Measurements from ENCODE around the gene AMELX.

Gene AMELX

DNA sequence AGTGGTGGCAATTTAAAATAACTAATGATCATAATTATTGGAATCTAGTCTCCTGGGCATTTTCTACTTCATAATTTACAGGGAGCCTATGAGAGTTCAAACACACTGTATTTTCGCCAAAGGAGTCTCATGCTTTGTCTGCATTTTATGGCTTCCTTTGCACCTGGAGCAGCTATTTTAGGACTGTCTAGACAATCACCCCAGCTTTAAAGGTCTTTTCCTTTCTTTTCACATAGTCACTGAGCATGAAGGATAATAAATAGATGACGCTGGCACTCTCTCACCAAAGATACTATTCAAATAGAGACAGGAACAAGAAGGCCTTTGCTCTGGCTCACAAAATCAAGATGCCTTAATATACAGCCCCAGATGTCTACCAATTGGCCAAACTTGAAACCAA lies 43.0 kb downstream of the AMELX start:
- DNase-seq (ENCODE audit: low read depth), result no peak
- H3K4me3 ChIP-seq (ENCODE audit: control insufficient read depth, low read depth, low read length), result no peak overlapping the region
- TF ChIP-seq, protein P1, sequence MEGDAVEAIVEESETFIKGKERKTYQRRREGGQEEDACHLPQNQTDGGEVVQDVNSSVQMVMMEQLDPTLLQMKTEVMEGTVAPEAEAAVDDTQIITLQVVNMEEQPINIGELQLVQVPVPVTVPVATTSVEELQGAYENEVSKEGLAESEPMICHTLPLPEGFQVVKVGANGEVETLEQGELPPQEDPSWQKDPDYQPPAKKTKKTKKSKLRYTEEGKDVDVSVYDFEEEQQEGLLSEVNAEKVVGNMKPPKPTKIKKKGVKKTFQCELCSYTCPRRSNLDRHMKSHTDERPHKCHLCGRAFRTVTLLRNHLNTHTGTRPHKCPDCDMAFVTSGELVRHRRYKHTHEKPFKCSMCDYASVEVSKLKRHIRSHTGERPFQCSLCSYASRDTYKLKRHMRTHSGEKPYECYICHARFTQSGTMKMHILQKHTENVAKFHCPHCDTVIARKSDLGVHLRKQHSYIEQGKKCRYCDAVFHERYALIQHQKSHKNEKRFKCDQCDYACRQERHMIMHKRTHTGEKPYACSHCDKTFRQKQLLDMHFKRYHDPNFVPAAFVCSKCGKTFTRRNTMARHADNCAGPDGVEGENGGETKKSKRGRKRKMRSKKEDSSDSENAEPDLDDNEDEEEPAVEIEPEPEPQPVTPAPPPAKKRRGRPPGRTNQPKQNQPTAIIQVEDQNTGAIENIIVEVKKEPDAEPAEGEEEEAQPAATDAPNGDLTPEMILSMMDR (conservative IDR thresholded peaks at IDR 0.05; ENCODE audit: control insufficient read depth, insufficient read depth, low read depth, low read length), result no peak

DNA sequence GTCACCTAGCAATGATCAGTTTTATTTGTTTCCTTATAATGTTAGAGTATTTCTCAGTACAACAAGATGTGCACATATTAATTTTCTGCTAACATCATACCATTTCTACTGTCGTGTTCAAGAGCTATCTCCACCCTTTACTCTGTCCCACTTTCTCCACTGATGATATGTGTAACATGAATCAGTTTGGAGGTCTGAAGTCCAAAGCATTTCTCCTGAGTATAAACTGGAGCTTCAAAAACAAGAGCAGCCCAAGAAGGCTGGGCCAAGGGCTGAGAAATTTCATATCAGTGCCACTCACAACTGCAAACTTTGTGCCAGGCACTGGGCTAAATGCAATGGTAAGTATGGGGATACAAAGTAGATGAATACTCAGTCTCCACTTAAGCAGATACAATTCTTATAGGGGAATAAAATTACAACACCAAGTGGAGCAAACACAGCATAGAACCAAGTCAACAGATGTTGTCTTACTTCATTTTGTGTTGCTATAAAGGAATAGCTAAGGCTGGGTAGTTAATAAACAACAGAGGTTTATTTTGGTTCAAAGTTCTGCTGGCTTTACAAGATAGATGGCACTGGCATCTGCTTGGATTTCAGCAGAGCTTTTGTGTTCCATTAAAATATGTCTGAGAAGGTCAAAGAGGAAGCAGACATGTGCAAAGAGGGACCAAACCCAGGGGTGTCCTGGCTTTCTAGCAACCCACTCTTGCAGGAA lies 44.2 kb downstream of the AMELX start:
- no peak for DNase-seq (ENCODE audit: low read depth)
- no peak overlapping the region for H3K4me3 ChIP-seq (ENCODE audit: control insufficient read depth, low read depth, low read length)
- TF ChIP-seq, protein P1 (conservative IDR thresholded peaks at IDR 0.05; ENCODE audit: control insufficient read depth, insufficient read depth, low read depth, low read length), result no peak

- TF ChIP-seq, protein P1 (conservative IDR thresholded peaks at IDR 0.05; ENCODE audit: control insufficient read depth, insufficient read depth, low read depth, low read length), result no peak
- DNase-seq (ENCODE audit: low read depth), result peak; percentile 97
- no peak overlapping the region for H3K4me3 ChIP-seq (ENCODE audit: control insufficient read depth, low read depth, low read length)
Observed at GRCh38 chrX:11341274-11342201, 48.3 kb downstream of the AMELX start.

DNA sequence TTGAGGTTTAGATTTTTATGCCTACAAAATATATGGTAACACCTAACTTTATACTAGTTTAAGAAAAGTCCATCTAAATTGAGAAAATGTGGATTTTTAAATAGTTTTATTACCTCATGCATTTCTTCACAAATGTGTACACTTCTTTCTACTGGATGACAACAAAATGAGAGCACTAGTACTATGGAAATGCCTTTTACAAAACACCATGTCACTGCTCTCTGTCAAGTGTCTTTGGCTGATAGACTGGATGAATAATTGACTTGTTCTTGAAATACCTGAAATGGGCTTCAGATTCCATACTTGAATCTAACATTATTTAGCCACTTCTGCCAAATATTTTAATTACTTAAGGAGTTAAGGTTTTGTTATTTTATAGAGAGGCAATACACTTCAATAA lies 49.5 kb downstream of the AMELX start:
- no peak for DNase-seq (ENCODE audit: low read depth)
- H3K4me3 ChIP-seq (ENCODE audit: control insufficient read depth, low read depth, low read length), result no peak overlapping the region
- TF ChIP-seq, protein P1 (conservative IDR thresholded peaks at IDR 0.05; ENCODE audit: control insufficient read depth, insufficient read depth, low read depth, low read length), result no peak

GRCh38 chrX:11346121-11346682 lies 53.0 kb downstream of the AMELX start:
- no peak for DNase-seq (ENCODE audit: low read depth)
- no peak overlapping the region for H3K4me3 ChIP-seq (ENCODE audit: control insufficient read depth, low read depth, low read length)
- TF ChIP-seq, protein P1 (conservative IDR thresholded peaks at IDR 0.05; ENCODE audit: control insufficient read depth, insufficient read depth, low read depth, low read length), result no peak

DNA sequence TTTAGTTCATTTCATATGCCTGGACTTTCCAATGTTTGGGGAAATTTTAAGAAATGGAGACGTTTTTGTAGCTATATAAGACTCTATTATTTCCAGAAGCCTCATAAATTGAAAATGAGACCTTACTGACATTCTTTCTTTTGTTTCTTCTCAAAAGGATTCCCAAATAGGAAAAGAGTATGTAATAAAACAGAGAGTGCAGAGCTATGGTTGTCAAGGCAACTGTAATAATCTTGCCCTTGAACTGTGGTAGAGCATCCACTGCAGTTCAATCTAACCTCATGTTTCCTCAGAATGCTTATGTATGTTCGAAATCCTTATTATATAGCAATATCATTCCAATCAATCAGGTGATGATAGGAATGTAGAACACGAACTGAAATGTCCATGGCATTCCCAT lies 54.1 kb downstream of the AMELX start:
- no peak for DNase-seq (ENCODE audit: low read depth)
- no peak overlapping the region for H3K4me3 ChIP-seq (ENCODE audit: control insufficient read depth, low read depth, low read length)
- TF ChIP-seq, protein P1 (conservative IDR thresholded peaks at IDR 0.05; ENCODE audit: control insufficient read depth, insufficient read depth, low read depth, low read length), result no peak
